ENCODE data around the gene TBCEL.

The TBCEL gene

DNA sequence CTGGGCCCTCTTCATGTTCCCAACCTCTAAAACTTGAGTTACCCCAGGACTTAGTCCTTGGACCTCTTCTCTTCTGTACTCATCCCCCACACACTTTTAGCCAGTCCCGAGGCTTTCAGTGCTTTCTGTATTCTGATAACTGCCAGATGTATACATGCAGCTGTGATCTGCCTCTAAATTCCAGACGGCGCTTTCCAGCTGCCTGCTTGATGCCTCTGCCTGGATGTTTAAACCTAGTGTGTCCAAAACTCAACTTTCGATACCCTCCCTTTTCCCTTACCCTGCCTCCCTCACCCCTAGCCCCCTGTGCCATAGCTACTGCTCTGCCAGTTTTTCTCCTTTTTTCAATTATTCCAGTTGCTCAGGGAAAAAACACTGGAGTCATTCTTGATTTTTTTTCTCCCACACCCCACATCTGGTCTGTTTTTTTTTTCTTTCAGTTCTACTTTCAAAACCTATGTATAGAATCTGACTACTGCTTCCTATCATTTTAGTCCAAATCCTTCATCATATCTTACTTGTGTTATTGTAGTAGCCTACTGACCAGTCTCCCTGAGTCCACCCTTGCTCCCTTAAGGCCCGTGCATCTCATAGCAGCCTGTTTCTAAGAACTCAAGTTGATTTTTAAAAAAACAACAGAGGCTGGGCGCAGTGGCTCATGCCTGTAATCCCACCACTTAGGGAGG, 44.2 kb downstream of the TBCEL start:
- H3K4me3 ChIP-seq (ENCODE audit: low read depth, low read length), result no peak overlapping the region
- no peak for TF ChIP-seq CTCF (IDR thresholded peaks at IDR 0.05; ENCODE audit: low read depth, low read length, missing control alignments)
- DNase-seq (ENCODE audit: low read depth), result no peak
- in situ Hi-C loops (cut with HindIII; ENCODE audit: low sequenced_read_pairs), result no loop called here

GRCh38 chr11:121068787-121069186, 44.9 kb downstream of the TBCEL start:
- TF ChIP-seq CTCF (IDR thresholded peaks at IDR 0.05; ENCODE audit: low read depth, low read length, missing control alignments), result no peak
- no peak for DNase-seq (ENCODE audit: low read depth)
- no peak overlapping the region for H3K4me3 ChIP-seq (ENCODE audit: low read depth, low read length)
- in situ Hi-C loops (cut with HindIII; ENCODE audit: low sequenced_read_pairs), result no loop called here

- in situ Hi-C loops (cut with HindIII; ENCODE audit: low sequenced_read_pairs), result no loop called here
- H3K4me3 ChIP-seq (ENCODE audit: low read depth, low read length), result no peak overlapping the region
- TF ChIP-seq CTCF (IDR thresholded peaks at IDR 0.05; ENCODE audit: low read depth, low read length, missing control alignments), result no peak
- no peak for DNase-seq (ENCODE audit: low read depth)
These were observed 47.3 kb downstream of the TBCEL start for GRCh38 chr11:121070951-121071845.

- no peak for DNase-seq (ENCODE audit: low read depth)
- in situ Hi-C loops (cut with HindIII; ENCODE audit: low sequenced_read_pairs), result no loop called here
- H3K4me3 ChIP-seq (ENCODE audit: low read depth, low read length), result no peak overlapping the region
- TF ChIP-seq CTCF (IDR thresholded peaks at IDR 0.05; ENCODE audit: low read depth, low read length, missing control alignments), result no peak
These were observed 48.0 kb downstream of the TBCEL start for GRCh38 chr11:121071846-121072450.

DNA sequence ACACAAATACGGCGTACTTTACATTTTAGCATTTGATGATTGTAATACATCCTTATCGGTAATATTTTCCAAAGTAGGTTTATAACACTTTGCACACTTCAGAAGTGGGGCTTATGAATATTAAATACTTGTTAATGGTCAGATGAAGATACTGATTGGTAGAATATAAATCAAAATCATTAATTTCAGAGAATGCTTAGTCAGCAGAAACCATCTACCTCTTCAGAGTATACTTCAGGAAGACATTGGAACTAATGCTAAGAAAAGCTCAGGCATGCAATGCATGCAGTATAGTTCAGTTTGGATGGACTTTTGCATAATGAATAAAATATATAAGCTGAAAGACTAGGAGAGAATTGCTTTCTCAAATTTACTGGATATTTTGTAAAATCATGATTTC, 57.4 kb downstream of the TBCEL start:
- no peak overlapping the region for H3K4me3 ChIP-seq (ENCODE audit: low read depth, low read length)
- no peak for TF ChIP-seq CTCF (IDR thresholded peaks at IDR 0.05; ENCODE audit: low read depth, low read length, missing control alignments)
- in situ Hi-C loops (cut with HindIII; ENCODE audit: low sequenced_read_pairs), result no loop called here
- DNase-seq (ENCODE audit: low read depth), result no peak

GRCh38 chr11:121082219-121082618, 58.3 kb downstream of the TBCEL start:
- H3K4me3 ChIP-seq (ENCODE audit: low read depth, low read length), result no peak overlapping the region
- in situ Hi-C loops (cut with HindIII; ENCODE audit: low sequenced_read_pairs), result no loop called here
- TF ChIP-seq CTCF (IDR thresholded peaks at IDR 0.05; ENCODE audit: low read depth, low read length, missing control alignments), result no peak
- no peak for DNase-seq (ENCODE audit: low read depth)
